PC-9 (cell line): ENCODE results near the gene EML6. TPM values are rescaled to one million over a fixed set of nuclear protein-coding genes. Genes with fewer than 3 reads are reported as not detected.

Experiments used
- BruUV-seq: library from RNA; stranded (reverse); fragments of 400-500 nt; replicated peaks from 2 replicates; lab custom pipeline; 2021; lab: Mats Ljungman, UMichigan
- CTCF ChIA-PET: fragments of 300-600 bp; sonication (Branson Sonifier 250); formaldehyde crosslinking; loops from one replicate; lab custom pipeline; 2022; ENCODE audit warnings: antibody characterized with exemption; lab: Charles Lee
- POLR2A ChIA-PET: fragments of 300-600 bp; sonication (Branson Sonifier 250); formaldehyde crosslinking; loops from one replicate; lab custom pipeline; 2022; ENCODE audit warnings: antibody characterized with exemption; ENCODE audit not compliant: unreplicated experiment; lab: Charles Lee
- DNase-seq, 2 experiments: peaks; one replicate each; pipeline versions ENCODE4 v3.0.0 to v3.0.0-alpha.2; 2015 to 2022; ENCODE audit warnings: mixed read lengths in 1 of 2
- H2AFZ ChIP-seq: fragments of 200-600 bp; sonication (generic); 2 replicates; pipeline ENCODE4 v1.8.1; 2017; ENCODE audit warnings: antibody characterized with exemption
- H3F3A ChIP-seq: fragments of 200-600 bp; sonication (generic); 2 replicates; pipeline ENCODE4 v1.8.1; 2017; ENCODE audit warnings: antibody characterized with exemption, mild to moderate bottlenecking, low read depth; ENCODE audit not compliant: insufficient read depth
- H3K27ac ChIP-seq: fragments of 200-600 bp; sonication (generic); 2 replicates; pipeline ENCODE4 v1.6.1; 2016; ENCODE audit warnings: mixed run types
- H3K27me3 ChIP-seq: fragments of 200-600 bp; sonication (generic); 2 replicates; pipeline ENCODE4 v1.6.1; 2016; ENCODE audit warnings: low read depth, mixed run types; ENCODE audit not compliant: insufficient read depth
- H3K36me3 ChIP-seq: fragments of 200-600 bp; sonication (generic); 2 replicates; pipeline ENCODE4 v1.6.1; 2016; ENCODE audit warnings: low read depth, mixed run types
- H3K4me1 ChIP-seq: fragments of 200-600 bp; sonication (generic); replicated peaks from 2 replicates; pipeline ENCODE4 v1.6.1; 2016; ENCODE audit warnings: mixed run types; ENCODE audit not compliant: insufficient read depth
- H3K4me2 ChIP-seq: fragments of 200-600 bp; sonication (generic); 2 replicates; pipeline ENCODE4 v1.6.1; 2017; ENCODE audit warnings: mixed run types
- H3K4me3 ChIP-seq: fragments of 200-600 bp; sonication (generic); 2 replicates; pipeline ENCODE4 v1.6.1; 2016; ENCODE audit warnings: mixed run types
- H3K79me2 ChIP-seq: fragments of 200-600 bp; sonication (generic); 2 replicates; pipeline ENCODE4 v1.6.1; 2017; ENCODE audit warnings: low read depth, mixed run types
- H3K9me2 ChIP-seq: fragments of 200-600 bp; sonication (generic); 2 replicates; pipeline ENCODE4 v1.8.1; 2017; ENCODE audit warnings: mild to moderate bottlenecking; ENCODE audit not compliant: insufficient read depth
- H3K9me3 ChIP-seq: fragments of 200-600 bp; sonication (generic); 2 replicates; pipeline ENCODE4 v1.8.1; 2016; ENCODE audit warnings: low read depth; ENCODE audit not compliant: insufficient read depth
- H4K20me1 ChIP-seq: fragments of 200-600 bp; sonication (generic); 2 replicates; pipeline ENCODE4 v1.8.1; 2017; ENCODE audit not compliant: insufficient read depth
- EZH2 ChIP-seq: fragments of 200-600 bp; sonication (generic); IDR thresholded peaks from 2 replicates; pipeline ENCODE4 v1.8.0; 2017; ENCODE audit warnings: antibody characterized with exemption, low read depth
- intact Hi-C: fragments of 100-400 bp; cut with micrococcal nuclease; formaldehyde crosslinking; loops from one replicate; pipeline ENCODE4 v1.10.0; 2022; ENCODE audit not compliant: unreplicated experiment
- total RNA-seq: library from RNA; stranded (reverse); gene quantifications from 2 replicates; pipeline ENCODE4 v1.2.3, GENCODE V29; 2021
- TF ChIP-seq, protein P1 (sequence below): fragments of 200-600 bp; sonication (generic); conservative IDR thresholded peaks from 2 replicates; pipeline ENCODE4 v1.6.1; 2017; ENCODE audit warnings: mixed run types, antibody characterized with exemption, mild to moderate bottlenecking, moderate library complexity

The EML6 gene
- total RNA-seq, 1 experiment from 2014 or later = 3.7 TPM

GRCh38 chr2:55014962-55015939, 291.8 kb downstream of the EML6 start:
- CTCF ChIA-PET = interaction anchor here (0.5 to 0.6 kb wide), 4 partner anchors 153 to 757 kb away, joined by 3 to 6 read pairs (median 4); no protein-coding TSS in a partner anchor
- Histone ChIP-seq H3K9me2 (no peaks in the 10 kb centered on the region), H3K27ac (peak overlapping the region; percentile 35), H2AFZ (no peak overlapping the region), H3K36me3 (peaks cover 47% of the 10 kb centered on the region), H3K4me1 (peaks cover 89% of the 10 kb centered on the region), H4K20me1 (peaks cover 100% of the 10 kb centered on the region), H3K9me3 (no peaks in the 10 kb centered on the region), H3K4me3 (peak overlapping the region; percentile 9), H3K79me2 (peaks cover 100% of the 10 kb centered on the region), H3F3A (peaks cover 97% of the 10 kb centered on the region), H3K27me3 (no peaks in the 10 kb centered on the region), H3K4me2 (peak overlapping the region; percentile 31)
- TF ChIP-seq, protein P1, sequence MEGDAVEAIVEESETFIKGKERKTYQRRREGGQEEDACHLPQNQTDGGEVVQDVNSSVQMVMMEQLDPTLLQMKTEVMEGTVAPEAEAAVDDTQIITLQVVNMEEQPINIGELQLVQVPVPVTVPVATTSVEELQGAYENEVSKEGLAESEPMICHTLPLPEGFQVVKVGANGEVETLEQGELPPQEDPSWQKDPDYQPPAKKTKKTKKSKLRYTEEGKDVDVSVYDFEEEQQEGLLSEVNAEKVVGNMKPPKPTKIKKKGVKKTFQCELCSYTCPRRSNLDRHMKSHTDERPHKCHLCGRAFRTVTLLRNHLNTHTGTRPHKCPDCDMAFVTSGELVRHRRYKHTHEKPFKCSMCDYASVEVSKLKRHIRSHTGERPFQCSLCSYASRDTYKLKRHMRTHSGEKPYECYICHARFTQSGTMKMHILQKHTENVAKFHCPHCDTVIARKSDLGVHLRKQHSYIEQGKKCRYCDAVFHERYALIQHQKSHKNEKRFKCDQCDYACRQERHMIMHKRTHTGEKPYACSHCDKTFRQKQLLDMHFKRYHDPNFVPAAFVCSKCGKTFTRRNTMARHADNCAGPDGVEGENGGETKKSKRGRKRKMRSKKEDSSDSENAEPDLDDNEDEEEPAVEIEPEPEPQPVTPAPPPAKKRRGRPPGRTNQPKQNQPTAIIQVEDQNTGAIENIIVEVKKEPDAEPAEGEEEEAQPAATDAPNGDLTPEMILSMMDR = peak; percentile 83
- TF ChIP-seq EZH2 = no peak
- DNase-seq = peak; percentile 40 to 76
- POLR2A ChIA-PET = interaction anchor here (0.7 to 0.8 kb wide), 3 partner anchors 35 to 574 kb away, joined by 3 to 4 read pairs (median 4); no protein-coding TSS in a partner anchor
- intact Hi-C loops = loop anchor here (1.0 to 10.0 kb wide), 6 partner anchors 35 to 417 kb away; partner anchors contain the start of genes CLHC1, RPS27A and RTN4
- no TSS peak for BruUV-seq

DNA sequence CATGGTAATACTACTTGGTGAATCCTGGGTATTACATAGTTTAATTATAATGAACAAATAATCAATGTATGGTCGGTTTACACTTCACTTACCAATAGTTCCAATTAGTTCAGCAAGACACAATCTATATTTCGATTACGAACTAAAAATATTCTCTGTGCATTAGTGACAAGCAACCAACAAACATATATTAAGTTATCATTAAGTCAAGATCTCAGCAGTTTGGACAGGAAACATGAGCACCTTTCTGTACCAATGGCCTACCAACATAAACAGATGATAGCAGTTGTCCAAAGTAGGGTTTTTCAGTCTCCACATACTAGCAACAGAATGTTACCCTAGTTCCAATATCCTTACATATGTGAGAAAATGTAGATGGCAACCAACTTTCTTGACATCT, 294.0 kb downstream of the EML6 start:
- H3K27me3 ChIP-seq = no peaks in the 10 kb centered on the region
- peaks cover 75% of the 10 kb centered on the region for H3K4me1 ChIP-seq
- peaks cover 99% of the 10 kb centered on the region for H3F3A ChIP-seq
- BruUV-seq = no TSS peak
- CTCF ChIA-PET = no interaction called here
- H4K20me1 ChIP-seq = peaks cover 100% of the 10 kb centered on the region
- POLR2A ChIA-PET = no interaction called here
- no peak overlapping the region for H2AFZ ChIP-seq
- peaks cover 100% of the 10 kb centered on the region for H3K79me2 ChIP-seq
- intact Hi-C loops = loop anchor here (5.0 to 10.0 kb wide), 2 partner anchors 113 to 215 kb away; partner anchors contain the start of genes CLHC1 and RPS27A
- no peaks in the 10 kb centered on the region for H3K9me2 ChIP-seq
- DNase-seq = no peak
- TF ChIP-seq EZH2 = no peak
- TF ChIP-seq, protein P1 = no peak
- H3K36me3 ChIP-seq = peaks cover 45% of the 10 kb centered on the region
- peak overlapping the region; percentile 35; the same call in 1 of the 2 replicates for H3K27ac ChIP-seq
- no peaks in the 10 kb centered on the region for H3K9me3 ChIP-seq
- H3K4me2 ChIP-seq = no peak overlapping the region
- H3K4me3 ChIP-seq = no peak overlapping the region

- no TSS peak for BruUV-seq
These were observed 294.4 kb downstream of the EML6 start for GRCh38 chr2:55017880-55018279.

More at GRCh38 chr2:55017880-55018279, 294.4 kb downstream of the EML6 start:
- Histone ChIP-seq H3K4me2 (no peak overlapping the region), H3F3A (peaks cover 99% of the 10 kb centered on the region), H3K9me3 (no peaks in the 10 kb centered on the region), H4K20me1 (peaks cover 100% of the 10 kb centered on the region), H3K79me2 (peaks cover 100% of the 10 kb centered on the region), H3K27ac (peak overlapping the region; percentile 35; the same call in 1 of the 2 replicates), H3K4me1 (peaks cover 71% of the 10 kb centered on the region), H3K27me3 (no peaks in the 10 kb centered on the region), H3K4me3 (no peak overlapping the region), H3K9me2 (no peaks in the 10 kb centered on the region), H3K36me3 (peaks cover 45% of the 10 kb centered on the region), H2AFZ (no peak overlapping the region)
- DNase-seq = no peak
- intact Hi-C loops = loop anchor here (5.0 to 10.0 kb wide), 2 partner anchors 113 to 214 kb away; partner anchors contain the start of genes CLHC1 and RPS27A
- ChIA-PET POLR2A (no interaction called here), CTCF (no interaction called here)
- TF ChIP-seq, protein P1 = no peak
- no peak for TF ChIP-seq EZH2
